Stimulated activated CD4-positive, alpha-beta T cell treated with anti-CD3 and anti-CD28 coated beads, TNF-alpha, amount 100 ng/mL, for 4 hours (primary cell): Measurements from ENCODE around the gene STK17B.
"Not testable (repeated sequence)": the region's sequence is repeated elsewhere in the genome, so short reads cannot be mapped to it uniquely, and the experiment has no call there.

Experiments
- DNase-seq, 3 experiments: peaks; one replicate each; pipeline ENCODE4 v3.0.0-alpha.2; 2020; ENCODE audit warnings: low read depth in 3 of 3

The STK17B gene

GRCh38 chr2:196113061-196113974, 58.1 kb downstream of the STK17B start:
- DNase-seq, result no peak

GRCh38 chr2:196112418-196113034, 58.9 kb downstream of the STK17B start:
- no peak for DNase-seq

GRCh38 chr2:196108604-196109003, 62.8 kb downstream of the STK17B start:
- DNase-seq, result no peak

- DNase-seq, result no peak
Observed at GRCh38 chr2:196105951-196106350, 65.4 kb downstream of the STK17B start.

- no peak for DNase-seq
Observed at GRCh38 chr2:196104066-196104465, 67.3 kb downstream of the STK17B start.

- DNase-seq, result no peak
Observed at GRCh38 chr2:196103626-196104025, 67.8 kb downstream of the STK17B start.

GRCh38 chr2:196101325-196101991, 69.9 kb downstream of the STK17B start:
- DNase-seq, result peak in 1 of 3 experiments; percentile 7

GRCh38 chr2:196099916-196100315, 71.5 kb downstream of the STK17B start:
- DNase-seq, result no peak

- no peak for DNase-seq
Observed at GRCh38 chr2:196097864-196098660, 73.3 kb downstream of the STK17B start.

- no peak for DNase-seq
Observed at GRCh38 chr2:196096982-196097745, 74.2 kb downstream of the STK17B start.

- no peak for DNase-seq
Observed at GRCh38 chr2:196096264-196096663, 75.1 kb downstream of the STK17B start.

- DNase-seq, result not testable (repeated sequence)
Observed at GRCh38 chr2:196089448-196089847, 81.9 kb downstream of the STK17B start.

GRCh38 chr2:196088203-196088602, 83.2 kb downstream of the STK17B start:
- no peak for DNase-seq

- no peak for DNase-seq
Observed at GRCh38 chr2:196086517-196087368, 84.6 kb downstream of the STK17B start.

- DNase-seq, result no peak
Observed at GRCh38 chr2:196083601-196084000, 87.8 kb downstream of the STK17B start.
